HEK293 (cell line): ENCODE results near the gene PITPNB.

Experiments used
- CTCF ChIA-PET: fragments of 350-600 bp; formaldehyde crosslinking; extraction: SDS; loops from one replicate; lab custom pipeline; 2021; ENCODE audit warnings: antibody characterized with exemption; lab: Yijun Ruan, JAX
- POLR2A ChIA-PET: fragments of 300-600 bp; formaldehyde crosslinking; extraction: SDS; loops from one replicate; lab custom pipeline; 2020; ENCODE audit warnings: antibody characterized with exemption, inconsistent platforms; lab: Yijun Ruan, JAX
- H3K27ac ChIP-seq: fragments of 200-500 bp; sonication (Bioruptor generic); 2 replicates; pipeline ENCODE4 v1.5.1; 2014; ENCODE audit warnings: low read depth, low read length, control low read depth, inconsistent platforms; ENCODE audit errors: extremely low read depth
- H3K36me3 ChIP-seq, 2 experiments: fragments of 200-500 bp in 1 of 2; sonication (Bioruptor generic) in 1 of 2; 1 replicate in 1 of 2; 2 replicates in 1 of 2; pipeline ENCODE4 v1.5.1; 2014 to 2017; ENCODE audit warnings: inconsistent platforms in 2 of 2, low read length in 2 of 2; ENCODE audit not compliant: control insufficient read depth in 2 of 2, insufficient read depth in 1 of 2
- H3K4me1 ChIP-seq: fragments of 200-500 bp; sonication (Bioruptor generic); 2 replicates; pipeline ENCODE4 v1.5.1; 2014; ENCODE audit warnings: mild to moderate bottlenecking, low read length, inconsistent platforms; ENCODE audit not compliant: control insufficient read depth, insufficient read depth
- H3K4me3 ChIP-seq: 2 replicates; pipeline ENCODE4 v1.5.1; 2011; ENCODE audit warnings: low read depth, mild to moderate bottlenecking, control low read depth, low read length, moderate library complexity
- H3K9me3 ChIP-seq: fragments of 200-500 bp; sonication (Bioruptor generic); 2 replicates; pipeline ENCODE4 v1.5.1; 2014; ENCODE audit warnings: low read depth, low read length, inconsistent platforms; ENCODE audit not compliant: control insufficient read depth, insufficient read depth
- EGR2 ChIP-seq: fragments of 450-650 bp; formaldehyde crosslinking; IDR thresholded peaks from 2 replicates; pipeline ENCODE4 v1.5.1; 2016; ENCODE audit warnings: low read depth, missing biosample characterization, missing genetic modification characterization
- GFI1B ChIP-seq: fragments of 450-650 bp; formaldehyde crosslinking; IDR thresholded peaks from 2 replicates; pipeline ENCODE4 v1.5.1; 2016; ENCODE audit warnings: missing biosample characterization, missing genetic modification characterization
- GLIS1 ChIP-seq: fragments of 450-650 bp; formaldehyde crosslinking; IDR thresholded peaks from 2 replicates; pipeline ENCODE4 v1.5.1; 2016; ENCODE audit warnings: missing biosample characterization, missing genetic modification characterization
- ZIC2 ChIP-seq: fragments of 450-650 bp; formaldehyde crosslinking; IDR thresholded peaks from 2 replicates; pipeline ENCODE4 v1.5.1; 2016; ENCODE audit warnings: missing biosample characterization, missing genetic modification characterization
- ZNF311 ChIP-seq: fragments of 450-650 bp; formaldehyde crosslinking; IDR thresholded peaks from 2 replicates; pipeline ENCODE4 v1.5.1; 2017; ENCODE audit warnings: missing biosample characterization, missing genetic modification characterization, borderline replicate concordance
- ZNF530 ChIP-seq: fragments of 450-650 bp; formaldehyde crosslinking; IDR thresholded peaks from 2 replicates; pipeline ENCODE4 v1.5.1; 2016; ENCODE audit warnings: low read depth, missing biosample characterization, missing genetic modification characterization
- ZNF560 ChIP-seq: fragments of 450-650 bp; formaldehyde crosslinking; IDR thresholded peaks from 2 replicates; pipeline ENCODE4 v1.5.1; 2017; ENCODE audit warnings: missing biosample characterization, missing genetic modification characterization, borderline replicate concordance
- TF ChIP-seq, protein P1 (sequence below): fragments of 450-650 bp; formaldehyde crosslinking; IDR thresholded peaks from 2 replicates; pipeline ENCODE4 v1.5.1; 2016; ENCODE audit warnings: missing biosample characterization, missing genetic modification characterization

PITPNB gene

DNA sequence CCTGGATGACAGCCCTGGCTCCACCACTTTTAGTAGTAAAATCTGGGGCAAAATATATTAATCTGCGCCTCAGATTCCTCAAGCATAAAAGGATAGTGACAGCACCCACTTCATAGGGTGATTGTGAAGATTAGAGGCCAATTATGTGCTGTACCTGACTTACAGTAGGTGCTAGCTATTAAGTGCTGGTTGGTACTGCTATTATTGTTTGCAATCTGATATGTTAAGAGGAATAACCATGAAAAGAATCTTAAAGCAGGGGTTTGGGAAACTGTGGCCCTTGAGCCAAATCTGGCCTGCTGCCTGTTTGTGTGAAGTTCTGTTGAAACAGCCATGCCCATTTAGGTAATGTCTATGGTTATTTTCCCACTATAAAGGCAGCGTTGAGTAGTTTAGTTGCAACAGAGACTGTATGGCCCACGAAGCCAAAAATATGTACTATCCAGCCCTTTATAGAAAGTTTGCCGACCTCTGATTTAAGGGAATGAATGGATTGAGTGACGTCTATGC lies 72.8 kb downstream of the PITPNB start:
- CTCF ChIA-PET = no interaction called here
- Histone ChIP-seq H3K4me3 (no peak overlapping the region), H3K4me1 (no peaks in the 10 kb centered on the region), H3K9me3 (no peaks in the 10 kb centered on the region)
- TF ChIP-seq ZNF530 (tag by site-specific recombination) = no peak
- TF ChIP-seq, all 188 proteins: peak for 0
- POLR2A ChIA-PET = no interaction called here
- Histone ChIP-seq H3K36me3 (peaks cover 15 to 50% of the 10 kb centered on the region in 2 experiments), H3K27ac (no peak overlapping the region)

DNA sequence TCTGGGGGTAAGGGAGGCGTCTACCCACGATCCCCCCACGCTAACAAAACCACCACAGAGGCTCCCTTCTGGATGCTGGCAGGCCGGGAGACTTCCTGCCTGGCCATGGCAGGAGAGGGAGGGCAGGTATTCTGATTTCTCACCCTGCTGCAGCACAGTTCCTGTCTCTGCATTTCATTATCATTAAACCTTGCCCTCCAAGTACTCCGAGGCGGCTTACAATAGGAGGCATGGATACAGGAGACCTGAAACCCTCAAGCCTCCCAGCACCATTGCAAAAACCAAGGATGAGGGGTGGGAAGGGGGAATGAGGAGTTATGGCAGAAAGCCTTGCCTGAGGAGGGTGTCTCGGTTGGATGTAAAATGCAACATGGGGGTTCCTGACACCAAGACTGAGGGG lies 73.4 kb downstream of the PITPNB start:
- H3K27ac ChIP-seq = no peak overlapping the region
- CTCF ChIA-PET = no interaction called here
- 0 out of 2 replicates have a peak, but pooled peaks have one; percentile 2 for TF ChIP-seq EGR2 (tag by site-specific recombination)
- TF ChIP-seq ZNF560 (tag by site-specific recombination) = no peak
- TF ChIP-seq, all 188 proteins: peak for 1

DNA sequence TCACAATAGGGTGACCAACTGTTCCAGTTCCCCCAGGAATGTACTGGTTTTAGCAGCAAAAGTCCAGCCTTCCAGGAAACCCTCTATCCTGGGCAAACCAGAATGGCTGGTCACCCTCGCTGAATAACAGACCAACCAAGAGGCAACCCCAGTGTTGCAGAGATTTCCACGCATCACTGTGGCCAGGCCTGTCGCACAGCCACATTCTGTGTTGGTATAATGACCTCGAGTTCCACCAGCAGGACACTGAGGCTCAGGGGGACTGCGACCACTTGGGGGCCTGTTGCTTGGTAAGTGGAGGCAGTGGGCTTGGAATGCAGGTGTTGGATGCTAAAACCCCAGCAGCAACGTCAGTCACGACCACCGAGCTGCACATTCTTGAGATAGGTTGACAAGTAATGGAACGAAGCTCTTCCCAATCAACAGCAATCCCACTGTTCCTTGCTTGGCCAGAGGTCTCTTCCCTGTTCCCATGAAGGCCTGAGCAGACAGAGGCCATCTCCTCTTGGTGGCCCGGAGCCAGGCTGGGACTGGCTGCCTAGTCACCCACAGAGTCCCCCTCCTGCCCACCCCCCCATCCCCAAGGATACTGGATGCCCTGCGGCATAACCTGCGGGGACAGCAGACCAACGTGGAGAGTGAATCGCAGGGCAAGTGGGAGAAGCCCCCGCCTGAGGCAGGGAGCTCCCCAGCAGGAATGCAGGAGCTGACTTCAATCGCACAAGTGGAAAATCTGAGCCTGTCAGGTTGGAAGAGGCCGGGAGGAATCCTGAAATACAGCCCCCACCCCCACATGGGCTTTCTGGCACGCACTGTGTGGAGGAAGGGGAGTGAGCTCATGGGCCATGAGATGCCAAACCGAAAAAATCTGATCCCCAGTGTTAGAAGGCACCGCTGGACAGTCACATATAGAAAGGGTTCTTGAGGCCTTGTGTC lies 74.1 kb downstream of the PITPNB start:
- peaks cover 8 to 45% of the 10 kb centered on the region in 2 experiments; a peak in 2 of 3 replicates for H3K36me3 ChIP-seq
- no peaks in the 10 kb centered on the region for H3K9me3 ChIP-seq
- TF ChIP-seq EGR2 (tag by site-specific recombination) (peak; percentile 9; the same call in 1 of the 2 replicates), GFI1B (no peak)
- TF ChIP-seq, all 188 proteins: peak for 1
- H3K27ac ChIP-seq = no peak overlapping the region
- no peaks in the 10 kb centered on the region for H3K4me1 ChIP-seq
- POLR2A ChIA-PET = no interaction called here
- no peak overlapping the region for H3K4me3 ChIP-seq
- CTCF ChIA-PET = no interaction called here

More for the DNA sequence above, 73.4 kb downstream of the PITPNB start:
- Histone ChIP-seq H3K9me3 (no peaks in the 10 kb centered on the region), H3K4me1 (no peaks in the 10 kb centered on the region), H3K36me3 (peaks cover 8 to 50% of the 10 kb centered on the region in 2 experiments), H3K4me3 (no peak overlapping the region)
- POLR2A ChIA-PET = no interaction called here

GRCh38 chr22:27844256-27844655 lies 74.8 kb downstream of the PITPNB start:
- ChIA-PET CTCF (interaction anchor here (0.5 to 0.6 kb wide), 2 partner anchors 144 to 481 kb away, joined by 3 read pairs; no protein-coding TSS in a partner anchor), POLR2A (no interaction called here)
- H3K9me3 ChIP-seq = no peaks in the 10 kb centered on the region
- H3K4me3 ChIP-seq = no peak overlapping the region
- H3K27ac ChIP-seq = no peak overlapping the region
- H3K36me3 ChIP-seq = peaks cover 6 to 38% of the 10 kb centered on the region in 2 experiments; a peak in 2 of 3 replicates
- no peaks in the 10 kb centered on the region for H3K4me1 ChIP-seq
- TF ChIP-seq, protein P1, sequence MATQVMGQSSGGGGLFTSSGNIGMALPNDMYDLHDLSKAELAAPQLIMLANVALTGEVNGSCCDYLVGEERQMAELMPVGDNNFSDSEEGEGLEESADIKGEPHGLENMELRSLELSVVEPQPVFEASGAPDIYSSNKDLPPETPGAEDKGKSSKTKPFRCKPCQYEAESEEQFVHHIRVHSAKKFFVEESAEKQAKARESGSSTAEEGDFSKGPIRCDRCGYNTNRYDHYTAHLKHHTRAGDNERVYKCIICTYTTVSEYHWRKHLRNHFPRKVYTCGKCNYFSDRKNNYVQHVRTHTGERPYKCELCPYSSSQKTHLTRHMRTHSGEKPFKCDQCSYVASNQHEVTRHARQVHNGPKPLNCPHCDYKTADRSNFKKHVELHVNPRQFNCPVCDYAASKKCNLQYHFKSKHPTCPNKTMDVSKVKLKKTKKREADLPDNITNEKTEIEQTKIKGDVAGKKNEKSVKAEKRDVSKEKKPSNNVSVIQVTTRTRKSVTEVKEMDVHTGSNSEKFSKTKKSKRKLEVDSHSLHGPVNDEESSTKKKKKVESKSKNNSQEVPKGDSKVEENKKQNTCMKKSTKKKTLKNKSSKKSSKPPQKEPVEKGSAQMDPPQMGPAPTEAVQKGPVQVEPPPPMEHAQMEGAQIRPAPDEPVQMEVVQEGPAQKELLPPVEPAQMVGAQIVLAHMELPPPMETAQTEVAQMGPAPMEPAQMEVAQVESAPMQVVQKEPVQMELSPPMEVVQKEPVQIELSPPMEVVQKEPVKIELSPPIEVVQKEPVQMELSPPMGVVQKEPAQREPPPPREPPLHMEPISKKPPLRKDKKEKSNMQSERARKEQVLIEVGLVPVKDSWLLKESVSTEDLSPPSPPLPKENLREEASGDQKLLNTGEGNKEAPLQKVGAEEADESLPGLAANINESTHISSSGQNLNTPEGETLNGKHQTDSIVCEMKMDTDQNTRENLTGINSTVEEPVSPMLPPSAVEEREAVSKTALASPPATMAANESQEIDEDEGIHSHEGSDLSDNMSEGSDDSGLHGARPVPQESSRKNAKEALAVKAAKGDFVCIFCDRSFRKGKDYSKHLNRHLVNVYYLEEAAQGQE (tag by site-specific recombination) = no peak
- TF ChIP-seq ZNF311 (tag by site-specific recombination) = no peak
- TF ChIP-seq GLIS1 (tag by site-specific recombination) = peak; percentile 65; the same call in 1 of the 2 replicates
- TF ChIP-seq ZIC2 (tag by site-specific recombination) = peak; percentile 61; the same call in 1 of the 2 replicates
